ENCODE data around the gene MYBPHL. TPM values are rescaled to one million over a fixed set of nuclear protein-coding genes. Genes with fewer than 3 reads are reported as not detected.

MYBPHL gene, protein sequence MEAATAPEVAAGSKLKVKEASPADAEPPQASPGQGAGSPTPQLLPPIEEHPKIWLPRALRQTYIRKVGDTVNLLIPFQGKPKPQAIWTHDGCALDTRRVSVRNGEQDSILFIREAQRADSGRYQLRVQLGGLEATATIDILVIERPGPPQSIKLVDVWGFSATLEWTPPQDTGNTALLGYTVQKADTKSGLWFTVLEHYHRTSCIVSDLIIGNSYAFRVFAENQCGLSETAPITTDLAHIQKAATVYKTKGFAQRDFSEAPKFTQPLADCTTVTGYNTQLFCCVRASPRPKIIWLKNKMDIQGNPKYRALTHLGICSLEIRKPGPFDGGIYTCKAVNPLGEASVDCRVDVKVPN
- not detected for total RNA-seq (ENCODE audit: insufficient read depth, low replicate concordance)

DNA sequence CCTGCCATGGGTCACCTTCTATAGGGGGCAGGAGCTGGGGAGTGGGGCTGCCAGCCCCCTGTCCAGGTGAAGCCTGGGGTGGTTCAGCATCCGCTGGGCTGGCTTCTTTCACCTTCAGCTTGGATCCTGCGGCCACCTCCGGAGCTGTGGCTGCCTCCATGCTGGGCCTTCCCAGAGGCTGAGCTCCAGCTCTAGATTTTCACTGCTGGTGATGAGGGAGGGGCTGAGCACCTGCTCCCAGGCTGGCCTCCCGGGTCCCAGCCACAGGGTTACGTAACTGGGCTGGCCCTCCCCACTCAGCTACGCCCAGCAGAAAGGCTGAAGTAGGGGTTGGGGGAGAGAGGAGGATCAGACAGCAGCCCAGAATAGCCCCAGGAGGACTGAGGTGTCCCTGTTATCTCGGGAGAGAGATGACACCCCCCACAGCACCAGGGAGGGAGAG lies at the start of gene MYBPHL:
Gene MYBPHL, minus strand, starts transcription at position 180 of the 442 bp plus-strand sequence. Its CDS starts 20 bp downstream, at position 160.
- DNase-seq (ENCODE audit: low spot score): no peak

DNA sequence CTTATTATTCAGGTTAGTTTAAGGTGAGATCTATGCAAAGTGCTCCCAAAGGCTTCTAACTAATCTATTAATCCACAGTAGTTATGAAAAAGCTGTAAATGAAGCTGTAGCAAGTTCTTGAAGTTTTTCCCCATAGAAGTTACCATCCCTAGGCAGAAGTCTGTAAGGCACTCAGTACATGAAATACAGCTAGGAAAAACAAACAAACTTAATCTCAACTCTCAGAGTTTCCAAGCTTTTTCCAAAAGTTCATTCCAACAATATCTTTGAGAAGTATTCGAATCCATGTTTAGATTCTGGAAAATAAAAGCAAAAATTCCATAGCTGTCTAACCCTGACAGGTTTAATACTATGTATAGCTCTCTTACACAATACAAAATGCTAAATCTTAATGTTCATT lies 49.7 kb upstream of the MYBPHL start:
- peak; percentile 32 for DNase-seq (ENCODE audit: low spot score)

DNA sequence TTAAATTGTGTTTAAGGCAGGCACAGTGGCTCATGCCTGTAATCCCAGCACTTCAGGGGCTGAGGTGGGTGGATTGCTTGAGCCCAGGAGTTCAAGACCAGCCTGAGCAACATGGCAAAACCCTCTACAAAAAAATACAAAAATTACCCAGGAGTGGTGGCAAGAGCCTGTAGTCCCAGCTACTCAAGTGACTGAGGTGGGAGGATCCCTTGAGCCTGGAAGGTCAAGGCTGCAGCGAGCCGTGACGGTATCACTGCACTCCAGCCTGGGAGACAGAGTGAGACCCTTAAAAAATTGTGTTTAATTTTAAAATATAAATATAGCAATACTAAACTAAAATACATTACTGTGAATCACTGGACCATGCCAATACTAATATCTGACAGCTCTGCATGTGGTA lies 48.1 kb upstream of the MYBPHL start:
- DNase-seq (ENCODE audit: low spot score): no peak

DNA sequence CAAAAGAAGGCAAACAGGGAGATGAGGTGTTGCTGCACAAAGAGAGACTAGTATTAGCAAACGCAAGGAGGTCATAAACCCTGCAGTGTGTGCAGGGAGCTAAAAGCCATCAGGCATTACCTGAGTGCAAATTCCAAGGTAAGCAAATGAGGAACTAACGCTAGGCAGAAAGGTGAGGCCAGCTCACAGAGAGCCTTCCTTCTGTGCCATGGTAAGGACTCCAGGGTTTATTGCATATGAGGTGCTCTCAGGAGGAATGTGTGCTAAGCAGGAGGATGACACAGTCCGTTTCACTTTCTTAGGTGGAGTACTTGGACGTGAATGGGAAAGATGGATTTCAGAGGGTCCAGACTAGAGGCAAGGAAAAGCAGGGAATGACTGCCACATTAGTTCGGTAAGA lies 44.6 kb upstream of the MYBPHL start:
- no peak for DNase-seq (ENCODE audit: low spot score)

DNA sequence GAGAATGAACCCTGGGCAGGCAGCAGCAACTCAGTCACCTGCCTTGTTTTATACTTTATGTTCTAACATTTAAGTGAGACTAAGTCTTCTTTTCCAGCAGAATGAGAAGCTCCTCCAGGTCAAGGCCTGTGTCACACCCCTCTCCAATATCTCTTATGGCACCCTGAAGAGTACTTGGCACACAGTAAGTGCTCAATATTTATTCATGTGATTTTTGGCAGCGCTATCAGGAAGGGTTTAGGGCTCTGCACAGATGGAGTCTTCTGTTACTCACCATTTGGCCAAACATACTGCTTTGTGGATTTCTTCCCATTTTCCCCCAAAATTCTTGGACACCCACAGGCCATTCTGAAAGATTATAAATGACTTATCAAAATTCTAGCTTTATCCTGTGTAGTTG lies 43.8 kb upstream of the MYBPHL start:
- no peak for DNase-seq (ENCODE audit: low spot score)

DNA sequence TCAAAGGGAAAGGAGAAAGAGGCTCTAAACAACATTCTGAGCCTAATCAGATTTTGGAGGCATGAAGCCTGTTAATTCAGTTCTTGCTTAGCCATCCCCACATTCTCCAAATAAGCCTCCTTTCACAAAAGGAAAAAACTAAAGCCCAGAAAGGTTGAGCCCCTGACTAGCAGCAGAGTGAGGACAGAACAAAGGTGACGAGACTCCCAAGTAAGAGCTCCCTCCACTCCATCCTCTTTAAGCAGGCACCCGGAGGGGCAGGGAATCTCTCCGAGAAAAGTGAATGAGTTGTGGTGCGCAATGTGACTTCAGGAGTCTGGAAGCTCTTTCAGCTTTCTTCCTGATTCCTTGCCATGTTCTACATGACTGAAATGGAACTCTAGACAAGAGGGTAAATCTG lies 43.4 kb upstream of the MYBPHL start:
- no peak for DNase-seq (ENCODE audit: low spot score)

DNA sequence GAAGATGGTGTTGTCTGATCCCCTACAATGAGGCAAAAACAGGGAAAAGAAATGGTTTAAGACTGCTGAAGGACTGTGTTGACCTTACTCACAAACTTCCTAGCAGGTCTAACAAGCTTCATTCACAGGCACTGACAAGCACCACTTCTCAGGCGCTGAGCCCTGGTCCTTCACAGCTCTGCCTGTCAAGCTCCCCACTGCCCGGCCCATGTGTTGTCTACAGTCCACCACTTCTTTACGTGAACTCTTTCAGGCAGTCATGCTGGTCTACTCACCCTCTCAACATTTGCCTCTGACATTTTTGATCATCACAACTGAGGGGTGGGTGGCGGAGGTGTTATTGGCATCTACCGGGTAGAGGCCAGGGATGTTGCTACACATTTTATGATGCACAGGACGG lies 40.7 kb upstream of the MYBPHL start:
- no peak for DNase-seq (ENCODE audit: low spot score)

DNA sequence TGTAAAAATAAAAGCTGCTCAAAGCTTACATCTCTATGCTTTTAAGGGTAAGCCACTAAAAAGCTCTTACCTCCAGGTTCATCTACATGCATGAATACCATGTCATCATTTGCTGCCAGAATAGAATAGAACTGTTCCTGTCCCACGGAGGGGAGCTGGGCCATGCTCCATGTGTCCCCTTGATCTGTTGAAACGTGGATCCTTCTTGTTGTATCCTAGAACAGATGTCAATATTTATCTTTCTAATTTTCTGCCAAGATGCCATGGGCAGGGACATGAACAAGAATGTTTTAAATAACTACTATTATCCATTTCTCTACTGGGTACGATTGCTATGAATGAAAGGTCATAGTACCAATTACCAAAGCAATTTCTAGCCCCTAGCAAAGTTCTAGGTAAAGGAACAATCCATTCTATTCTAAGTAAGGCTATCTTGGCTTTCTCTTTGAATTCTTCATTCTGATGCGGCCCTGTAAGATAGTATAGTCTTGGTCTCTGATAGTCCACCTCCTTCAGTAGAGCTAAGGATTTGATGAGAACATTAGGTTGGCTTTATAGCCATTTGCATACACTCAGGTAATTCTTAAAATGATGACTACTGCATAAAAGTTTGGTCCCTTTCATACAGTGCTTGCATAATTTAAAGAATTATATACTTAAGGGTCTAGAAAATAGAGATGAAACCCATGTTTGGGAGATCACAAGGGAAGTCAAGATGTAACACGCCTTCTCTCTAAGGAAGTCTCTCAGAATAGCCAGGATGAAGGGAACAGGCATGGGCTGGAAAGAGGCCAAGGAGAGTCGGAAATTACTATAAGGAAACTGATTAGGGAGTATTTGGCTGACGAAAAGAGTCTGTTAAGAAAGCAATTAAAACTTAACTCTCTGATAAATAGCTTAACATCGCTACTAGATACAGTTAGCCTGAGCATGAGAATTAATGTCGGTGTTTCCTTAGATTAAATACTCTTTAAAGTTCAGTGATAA lies 35.4 kb upstream of the MYBPHL start:
- peak; percentile 15 for DNase-seq (ENCODE audit: low spot score)

DNA sequence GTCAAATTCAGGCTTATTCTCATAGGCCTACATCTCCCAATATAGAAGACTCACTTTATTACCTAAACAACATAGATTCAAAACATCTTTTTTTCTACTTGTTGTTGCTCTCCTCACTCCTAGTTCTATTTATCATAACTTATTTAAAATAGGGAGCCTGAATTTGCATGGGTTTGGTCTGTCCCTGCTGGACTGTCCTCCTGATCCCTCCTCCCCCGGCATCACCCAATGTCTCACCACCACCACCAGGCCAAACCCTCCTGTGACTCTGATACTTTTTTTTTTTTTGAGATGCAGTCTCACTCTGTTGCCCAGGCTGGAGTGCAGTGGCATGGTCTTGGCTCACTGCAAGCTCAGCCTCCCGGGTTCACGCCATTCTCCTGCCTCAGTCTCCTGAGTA lies 31.8 kb upstream of the MYBPHL start:
- DNase-seq (ENCODE audit: low spot score): no peak

DNA sequence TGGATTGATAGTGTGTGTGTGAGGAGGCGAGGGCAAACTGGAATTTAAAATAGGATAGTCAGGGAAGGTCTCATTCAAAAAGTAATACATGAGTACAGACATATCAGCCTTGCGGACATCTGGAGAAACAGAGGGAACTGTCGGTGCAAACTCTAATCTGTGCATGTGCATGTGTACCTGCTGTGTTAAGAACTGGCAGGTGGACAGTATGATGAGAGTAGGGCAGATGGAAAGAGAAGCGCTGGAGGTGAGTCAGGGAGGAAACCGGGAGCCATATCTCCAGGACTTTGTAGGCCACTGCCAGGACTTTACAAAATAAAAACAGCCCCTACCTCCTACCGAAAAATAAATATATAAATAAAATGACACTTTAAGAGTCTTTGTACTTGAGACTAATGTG lies 31.3 kb upstream of the MYBPHL start:
- DNase-seq (ENCODE audit: low spot score): no peak

DNA sequence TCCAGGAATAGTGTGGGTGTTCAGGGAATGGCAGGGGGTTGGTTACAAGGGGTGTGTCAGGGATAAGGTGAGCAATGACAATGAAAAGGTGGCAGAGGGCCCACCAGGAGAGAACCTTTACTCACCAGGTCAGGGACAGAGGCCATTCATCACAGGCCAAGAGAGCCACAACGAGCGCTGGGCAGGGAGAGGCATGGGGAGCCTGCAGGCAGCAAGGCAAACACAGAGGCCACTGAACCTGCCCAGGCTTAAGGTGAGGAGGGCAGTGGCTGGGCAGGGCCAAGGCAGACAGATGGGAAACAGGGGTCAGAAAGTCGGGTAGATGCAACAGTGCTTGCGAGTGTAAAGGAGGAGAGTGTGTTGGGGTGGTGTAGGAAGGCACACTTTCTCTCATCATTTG lies 28.3 kb upstream of the MYBPHL start:
- DNase-seq (ENCODE audit: low spot score): no peak

DNA sequence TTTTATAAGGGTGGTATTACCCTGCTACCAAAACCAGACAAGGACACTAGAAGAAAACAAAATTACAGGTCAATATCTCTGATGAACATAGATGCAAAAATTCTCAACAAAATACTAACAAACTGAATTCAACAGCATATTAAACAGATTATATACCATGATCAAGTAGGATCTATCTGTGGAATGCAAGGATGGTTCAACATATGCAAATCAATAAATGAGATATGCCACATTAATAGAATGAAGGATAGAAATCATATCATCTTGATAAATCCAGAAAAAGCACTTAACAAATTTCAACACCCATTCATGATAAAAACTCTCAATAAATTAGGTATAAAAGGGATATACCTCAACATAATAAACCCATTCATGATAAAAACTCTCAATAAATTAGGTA lies 24.3 kb upstream of the MYBPHL start:
- no peak for DNase-seq (ENCODE audit: low spot score)

DNA sequence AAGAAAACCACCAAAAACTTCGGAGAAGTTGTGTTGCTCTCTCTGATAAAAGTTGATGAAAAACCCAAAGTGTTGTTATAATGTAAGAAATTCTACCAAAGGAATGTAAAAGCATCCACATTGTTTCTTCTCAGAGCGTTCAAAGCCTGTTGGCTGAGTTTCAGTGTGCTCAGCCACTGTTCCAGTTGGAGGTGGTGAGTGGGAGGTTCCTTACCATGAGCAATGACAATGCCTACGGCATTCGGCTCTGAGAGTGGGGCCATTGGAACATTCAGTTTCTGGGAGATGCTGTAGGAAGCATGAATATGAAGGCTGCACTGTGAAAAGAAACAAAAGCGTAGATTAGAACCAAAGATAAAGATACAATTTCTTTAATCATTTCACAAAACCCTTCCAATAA lies 20.5 kb upstream of the MYBPHL start:
- DNase-seq (ENCODE audit: low spot score): no peak

DNA sequence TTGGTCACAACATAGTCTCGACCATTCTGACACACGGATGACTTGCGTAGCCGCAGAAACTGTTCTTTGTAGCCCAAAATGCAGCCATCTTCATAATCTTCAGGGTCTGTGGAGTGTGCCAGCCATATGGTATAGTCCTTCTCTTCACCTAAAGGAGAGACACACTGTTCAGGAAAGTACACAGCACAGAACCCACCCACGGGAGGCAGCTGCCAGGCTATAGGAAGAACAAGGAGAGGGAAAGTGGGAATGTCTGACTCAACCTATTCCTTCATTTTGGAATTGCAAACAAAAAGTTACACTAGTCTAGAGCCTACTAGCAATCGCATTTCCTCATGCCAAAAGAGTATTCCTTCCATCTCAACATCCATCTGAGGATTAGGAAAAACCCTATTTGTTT lies 16.2 kb upstream of the MYBPHL start:
- DNase-seq (ENCODE audit: low spot score): no peak

DNA sequence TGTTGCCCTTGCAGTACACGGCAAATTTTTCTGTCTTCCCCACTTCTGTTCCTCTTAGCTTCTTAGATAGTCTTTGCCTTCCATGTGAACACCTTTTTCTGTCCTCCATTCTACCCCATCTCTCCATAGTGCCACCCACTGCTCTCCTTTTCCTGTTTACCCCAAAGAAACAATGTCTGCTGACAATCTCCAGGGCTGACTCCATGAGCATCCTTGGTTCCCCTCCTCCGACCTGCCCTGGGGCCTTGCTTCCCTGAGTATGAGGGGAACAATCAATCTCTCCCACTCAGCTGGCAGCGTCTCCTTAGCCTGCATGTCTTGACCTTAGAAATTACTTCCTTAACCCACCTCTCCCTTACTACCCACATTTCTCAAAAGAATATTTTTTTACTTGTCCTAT lies 12.3 kb upstream of the MYBPHL start:
- no peak for DNase-seq (ENCODE audit: low spot score)

DNA sequence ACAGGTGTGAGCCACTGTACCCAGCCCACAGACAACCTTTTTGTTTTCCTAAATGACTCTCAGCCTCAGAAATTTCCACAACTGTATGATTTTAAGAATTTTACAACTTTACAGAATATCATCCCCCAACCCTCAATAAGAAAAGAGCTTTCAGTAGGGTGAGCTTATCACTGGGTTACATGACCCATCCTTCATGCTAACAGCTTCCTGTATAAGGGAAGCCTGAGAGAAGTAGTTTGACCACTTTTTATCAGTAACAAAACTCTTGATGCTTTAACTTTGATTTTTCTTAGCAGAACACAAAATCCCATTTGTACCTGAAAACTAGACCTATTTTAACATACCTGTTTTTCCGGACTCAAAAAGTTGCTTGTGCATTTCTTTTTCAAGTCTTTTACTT lies 9.7 kb upstream of the MYBPHL start:
- DNase-seq (ENCODE audit: low spot score): no peak

DNA sequence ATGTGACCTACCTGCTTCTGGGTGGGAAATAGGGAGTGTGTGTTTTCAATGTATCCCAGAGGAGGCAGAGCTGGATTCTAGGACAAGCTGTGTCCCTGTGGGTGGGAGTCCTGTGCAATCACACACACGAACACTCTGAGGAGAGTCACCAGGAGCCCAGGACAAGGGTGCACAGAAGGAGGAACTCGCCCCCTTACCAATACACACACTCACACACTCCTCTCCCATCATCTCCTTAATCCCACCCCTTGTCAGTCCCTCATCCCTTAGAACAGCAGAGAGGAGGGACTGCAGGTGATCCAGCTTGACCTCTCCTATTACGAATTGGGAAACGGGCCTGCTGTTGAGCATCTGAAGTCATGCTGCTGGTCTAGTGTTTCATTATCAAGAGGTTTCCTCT lies 8.5 kb upstream of the MYBPHL start:
- no peak for DNase-seq (ENCODE audit: low spot score)

DNA sequence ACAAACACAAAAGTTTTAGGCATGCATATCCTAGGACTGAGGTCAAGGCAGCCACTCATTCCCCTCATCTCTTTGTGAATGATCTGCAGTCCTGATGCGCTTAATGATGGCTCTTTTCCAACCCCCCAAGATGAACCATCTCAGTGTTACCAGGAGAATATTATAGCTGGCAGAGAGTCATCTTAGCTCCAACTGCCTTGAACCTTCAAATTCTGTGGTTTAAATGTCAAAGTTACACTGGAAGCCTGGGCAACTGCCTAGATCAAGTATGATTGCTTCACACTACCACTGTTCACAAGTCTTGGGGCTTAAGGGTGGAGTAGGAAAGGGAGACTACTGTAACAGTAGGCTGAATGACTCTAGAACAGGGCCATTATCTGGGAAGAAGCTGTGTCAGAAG lies 8.0 kb upstream of the MYBPHL start:
- no peak for DNase-seq (ENCODE audit: low spot score)

DNA sequence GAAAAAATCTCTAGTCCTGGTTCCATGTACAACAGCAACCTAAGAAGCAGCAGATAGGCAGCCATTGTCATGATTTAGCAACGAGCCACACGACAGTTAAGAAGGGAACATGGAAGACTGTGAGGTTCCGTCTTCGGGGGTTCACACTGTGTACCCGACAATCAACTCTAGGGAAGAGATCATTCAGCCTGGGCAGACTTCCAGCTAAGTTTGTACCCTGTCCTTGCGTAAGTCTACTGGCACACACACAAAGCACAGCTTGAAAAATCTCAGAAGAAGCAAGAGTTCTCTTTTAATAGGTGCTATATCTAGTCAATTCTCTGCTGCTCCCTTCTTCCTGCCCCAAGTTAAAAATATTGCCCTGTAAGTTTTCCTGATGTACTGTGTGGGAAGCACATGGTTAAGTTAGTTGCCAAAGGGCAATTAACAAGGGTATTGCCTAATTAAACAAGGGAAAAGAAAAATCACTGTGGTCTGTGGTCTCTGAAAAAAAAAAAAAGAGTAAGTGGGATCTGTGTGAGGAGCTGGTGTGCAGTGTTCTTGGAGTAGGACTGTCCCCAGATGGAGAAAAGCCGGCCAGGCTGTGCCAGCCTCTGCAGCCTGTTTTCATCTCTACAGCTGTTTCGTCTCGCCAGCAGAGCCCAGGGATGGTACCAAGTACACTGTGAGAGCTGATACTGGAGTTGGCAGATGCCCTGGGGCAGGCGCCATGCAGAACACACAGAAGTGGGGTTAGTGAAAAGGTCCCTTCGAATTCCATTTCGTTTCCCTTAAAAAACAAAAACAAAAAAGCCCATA lies 6.4 kb upstream of the MYBPHL start:
- no peak for DNase-seq (ENCODE audit: low spot score)

DNA sequence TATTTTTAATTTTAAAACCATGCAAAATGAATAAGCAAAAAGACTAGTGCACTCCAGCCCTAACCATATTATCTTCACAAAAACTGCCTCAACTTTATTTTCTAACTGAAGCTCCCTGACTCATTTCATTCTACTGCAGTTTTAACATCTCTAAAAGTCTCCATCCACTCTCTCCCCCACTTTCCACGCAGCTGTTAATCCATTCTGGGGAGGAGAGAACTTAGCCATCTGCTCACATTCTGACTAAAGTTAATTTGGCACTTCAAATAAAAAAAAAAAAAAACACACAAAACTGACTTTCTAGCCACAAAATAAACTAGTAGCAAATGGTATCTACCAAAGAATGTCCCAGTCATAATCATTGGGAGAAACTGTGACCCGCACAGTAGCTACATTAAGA lies 5.4 kb upstream of the MYBPHL start:
- DNase-seq (ENCODE audit: low spot score): no peak

DNA sequence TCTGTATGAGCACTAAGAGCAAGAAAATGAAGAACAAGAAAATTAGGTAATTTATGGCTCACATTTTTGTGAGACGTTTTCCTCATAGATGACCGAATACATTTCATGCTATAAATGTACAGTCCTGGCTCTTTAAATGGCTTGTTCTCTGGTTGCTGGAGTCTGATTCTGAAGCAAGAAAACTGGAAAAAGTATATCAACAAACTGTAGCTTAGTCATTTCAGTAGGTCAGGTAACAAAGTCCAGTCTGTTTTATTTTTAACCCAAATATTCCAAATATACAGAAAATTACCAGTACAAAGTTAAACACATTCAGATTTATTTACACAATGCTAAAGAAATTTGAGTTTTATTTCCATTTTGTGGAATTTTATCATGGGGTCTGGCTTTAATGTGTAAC lies 2.5 kb upstream of the MYBPHL start:
- no peak for DNase-seq (ENCODE audit: low spot score)
